Neuronal stem cell (in vitro differentiated cells): ENCODE data around the gene PPIL3. TPM values are rescaled to one million over a fixed set of nuclear protein-coding genes. Genes with fewer than 3 reads are reported as not detected.

Experiments used
- small RNA-seq: library from polyadenylated mRNA; stranded (forward); fragments of <200 nt; extraction: miRNeasy Mini kit (QIAGEN cat#:217004); gene quantifications from one replicate; pipeline ENCODE3, GENCODE V24; 2013; ENCODE audit not compliant: insufficient read depth

PPIL3 gene

Small RNAs within 50 kb of the gene (small RNA-seq; reads per million reads assigned to genes)
- gene RF00019 = not detected
- gene RNA5SP115 = not detected
- not detected for gene RNU6-312P
- gene RNU6-31P = 2.0 reads per million
- gene RNU6-762P = not detected
